ENCODE results near the gene COMMD10.
A peak's percentile ranks its signal among the peaks of the same experiment; 100 is the strongest.

DNA sequence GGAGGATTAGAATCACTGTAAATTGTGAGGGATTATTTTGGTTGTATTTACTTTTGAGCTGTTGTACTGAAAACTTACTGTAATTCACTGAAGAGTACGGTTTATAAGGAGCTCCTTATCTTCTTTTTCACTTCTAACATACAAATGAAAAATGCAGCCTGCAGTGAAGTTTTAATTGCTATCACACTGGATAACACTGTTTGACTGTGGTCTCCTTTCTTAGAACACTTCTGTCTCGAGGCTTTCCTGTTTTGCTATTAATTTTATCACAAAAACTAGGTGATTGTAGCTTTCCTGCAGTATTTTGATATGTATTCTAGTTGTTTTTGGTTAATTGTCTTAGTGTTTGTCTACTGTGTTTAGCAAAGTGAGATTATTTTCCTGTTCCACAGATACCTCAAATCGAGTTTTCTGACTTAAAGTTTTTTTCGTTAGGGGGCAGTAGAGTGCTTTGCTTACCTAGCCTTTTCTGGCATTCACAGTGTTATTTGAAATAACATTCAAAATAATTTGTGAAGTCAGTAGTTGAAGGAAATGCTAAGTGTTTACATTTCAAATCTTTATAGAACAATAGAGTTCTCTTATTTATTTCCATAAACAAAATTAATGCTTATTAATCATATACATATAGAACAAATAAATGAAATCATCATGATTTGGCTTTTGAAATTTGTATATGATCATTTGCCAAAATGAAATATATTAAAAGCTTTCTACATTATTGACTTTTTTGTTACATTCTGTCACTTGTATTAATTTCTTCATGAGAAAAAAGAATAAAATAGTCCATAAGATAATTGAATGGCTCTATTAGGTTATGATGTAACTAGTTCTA is 52.9 kb downstream of the COMMD10 start:
- TF ChIP-seq, protein P1, sequence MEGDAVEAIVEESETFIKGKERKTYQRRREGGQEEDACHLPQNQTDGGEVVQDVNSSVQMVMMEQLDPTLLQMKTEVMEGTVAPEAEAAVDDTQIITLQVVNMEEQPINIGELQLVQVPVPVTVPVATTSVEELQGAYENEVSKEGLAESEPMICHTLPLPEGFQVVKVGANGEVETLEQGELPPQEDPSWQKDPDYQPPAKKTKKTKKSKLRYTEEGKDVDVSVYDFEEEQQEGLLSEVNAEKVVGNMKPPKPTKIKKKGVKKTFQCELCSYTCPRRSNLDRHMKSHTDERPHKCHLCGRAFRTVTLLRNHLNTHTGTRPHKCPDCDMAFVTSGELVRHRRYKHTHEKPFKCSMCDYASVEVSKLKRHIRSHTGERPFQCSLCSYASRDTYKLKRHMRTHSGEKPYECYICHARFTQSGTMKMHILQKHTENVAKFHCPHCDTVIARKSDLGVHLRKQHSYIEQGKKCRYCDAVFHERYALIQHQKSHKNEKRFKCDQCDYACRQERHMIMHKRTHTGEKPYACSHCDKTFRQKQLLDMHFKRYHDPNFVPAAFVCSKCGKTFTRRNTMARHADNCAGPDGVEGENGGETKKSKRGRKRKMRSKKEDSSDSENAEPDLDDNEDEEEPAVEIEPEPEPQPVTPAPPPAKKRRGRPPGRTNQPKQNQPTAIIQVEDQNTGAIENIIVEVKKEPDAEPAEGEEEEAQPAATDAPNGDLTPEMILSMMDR (IDR thresholded peaks at IDR 0.05) = peak in 4 of 7 experiments; percentile 42 to 75 (median 56)
- no peak for TF ChIP-seq POLR2AphosphoS5 (IDR thresholded peaks at IDR 0.05)

All from stomach (tissue), 4 donors.